Activated T-helper 9 cell treated with anti-CD3 and anti-CD28 coated beads, Interleukin-2, amount 50 U/mL, for 16 hours (primary cell): ENCODE measurements around the gene TSPAN11.

Source experiments
- DNase-seq: peaks from one replicate; pipeline ENCODE4 v3.0.0-alpha.2; 2020; ENCODE audit warnings: low read depth

TSPAN11 gene

GRCh38 chr12:30979371-30980259 is 53.1 kb downstream of the TSPAN11 start:
- no peak for DNase-seq

- DNase-seq: no peak
Observed at GRCh38 chr12:30980955-30981662, 54.6 kb downstream of the TSPAN11 start.

- DNase-seq: no peak
Observed at GRCh38 chr12:30982413-30982812, 55.9 kb downstream of the TSPAN11 start.

- no peak for DNase-seq
Observed at GRCh38 chr12:30985814-30986452, 59.4 kb downstream of the TSPAN11 start.

- no peak for DNase-seq
Observed at GRCh38 chr12:30988086-30988485, 61.5 kb downstream of the TSPAN11 start.

- no peak for DNase-seq
Observed at GRCh38 chr12:30988646-30989286, 62.2 kb downstream of the TSPAN11 start.

GRCh38 chr12:30989754-30990153 is 63.2 kb downstream of the TSPAN11 start:
- no peak for DNase-seq

- no peak for DNase-seq
Observed at GRCh38 chr12:30990316-30990715, 63.8 kb downstream of the TSPAN11 start.

GRCh38 chr12:30990776-30991175 is 64.2 kb downstream of the TSPAN11 start:
- no peak for DNase-seq

GRCh38 chr12:30991466-30991865 is 64.9 kb downstream of the TSPAN11 start:
- no peak for DNase-seq

- no peak for DNase-seq
Observed at GRCh38 chr12:30992381-30992780, 65.8 kb downstream of the TSPAN11 start.

GRCh38 chr12:30993766-30994165 is 67.2 kb downstream of the TSPAN11 start:
- DNase-seq: no peak

- DNase-seq: no peak
Observed at GRCh38 chr12:30994274-30994673, 67.7 kb downstream of the TSPAN11 start.

- DNase-seq: no peak
Observed at GRCh38 chr12:30996255-30996654, 69.7 kb downstream of the TSPAN11 start.

GRCh38 chr12:30996752-30997151 is 70.2 kb downstream of the TSPAN11 start:
- DNase-seq: no peak

GRCh38 chr12:30997685-30998440 is 71.3 kb downstream of the TSPAN11 start:
- DNase-seq: no peak

- DNase-seq: no peak
Observed at GRCh38 chr12:30999011-30999410, 72.5 kb downstream of the TSPAN11 start.

GRCh38 chr12:30999723-31000122 is 73.2 kb downstream of the TSPAN11 start:
- DNase-seq: no peak

- no peak for DNase-seq
Observed at GRCh38 chr12:31000751-31001150, 74.2 kb downstream of the TSPAN11 start.

GRCh38 chr12:31001581-31002360 is 75.2 kb downstream of the TSPAN11 start:
- no peak for DNase-seq

- DNase-seq: no peak
Observed at GRCh38 chr12:31002361-31002725, 75.8 kb downstream of the TSPAN11 start.
